Esophagus muscularis mucosa (tissue), 4 donors: ENCODE results near the gene ZIC4.

Experiments
- CTCF ChIP-seq, 3 experiments: fragments of 200-600 bp in 2 of 3; fragments of 450-650 bp in 1 of 3; sonication (generic) in 2 of 3; IDR thresholded peaks; one replicate each; pipeline ENCODE4 v1.5.1; 2017 to 2019; ENCODE audit warnings: antibody characterized with exemption in 3 of 3, mild to moderate bottlenecking in 2 of 3, moderate library complexity in 1 of 3
- EP300 ChIP-seq: sonication (generic); formaldehyde crosslinking; IDR thresholded peaks from one replicate; pipeline ENCODE4 v1.6.1; 2017; ENCODE audit warnings: antibody characterized with exemption
- POLR2A ChIP-seq: fragments of 450-650 bp; IDR thresholded peaks from one replicate; pipeline ENCODE4 v1.6.1; 2017; ENCODE audit warnings: antibody characterized with exemption, moderate library complexity, mild to moderate bottlenecking, low read depth
- POLR2AphosphoS5 ChIP-seq, 2 donors: sonication (generic); formaldehyde crosslinking; IDR thresholded peaks; one replicate each; pipeline ENCODE4 v1.6.1; 2017; ENCODE audit warnings: antibody characterized with exemption in 2 of 2

- TF ChIP-seq CTCF (IDR thresholded peaks at IDR 0.05) (no peak), POLR2A (no peak), POLR2AphosphoS5 (IDR thresholded peaks at IDR 0.05) (no peak), EP300 (no peak)
Observed at GRCh38 chr3:147392625-147392946, 13.8 kb downstream of the ZIC4 start.
